OCI-LY3 (cell line): ENCODE results near the gene TSPAN12.

Source experiments
- H2AFZ ChIP-seq: fragments of 200-600, 300-600 bp; shearing (Covaris generic); 2 replicates; pipeline ENCODE4 v1.6.0; 2014; ENCODE audit warnings: antibody characterized with exemption, low read depth, low read length
- H3K27ac ChIP-seq: fragments of 200-600, 300-600 bp; sonication (generic); 2 replicates; pipeline ENCODE4 v1.5.1; 2014; ENCODE audit warnings: mild to moderate bottlenecking, low read length, moderate library complexity, mixed read lengths
- H3K27me3 ChIP-seq: fragments of 200-600, 300-600 bp; sonication (generic); 2 replicates; pipeline ENCODE4 v1.6.1; 2014; ENCODE audit warnings: low read depth, low read length, mixed read lengths
- H3K36me3 ChIP-seq: fragments of 200-600, 300-600 bp; sonication (generic); replicated peaks from 2 replicates; pipeline ENCODE3; 2014; ENCODE audit warnings: low read depth, low read length, mixed read lengths
- H3K4me1 ChIP-seq: fragments of 300-600, 200-600 bp; sonication (generic); 2 replicates; pipeline ENCODE4 v1.6.1; 2014; ENCODE audit warnings: low read length, mixed read lengths
- H3K4me2 ChIP-seq: fragments of 200-600, 300-600 bp; sonication (generic); 2 replicates; pipeline ENCODE4 v1.6.1; 2014; ENCODE audit warnings: low read length, mixed read lengths
- H3K4me3 ChIP-seq: fragments of 300-600, 200-600 bp; sonication (generic); 2 replicates; pipeline ENCODE4 v1.5.1; 2014; ENCODE audit warnings: antibody characterized with exemption, mild to moderate bottlenecking, low read length, moderate library complexity
- H3K79me2 ChIP-seq: fragments of 300-600, 200-600 bp; shearing (Covaris generic); 2 replicates; pipeline ENCODE4 v1.6.1; 2014; ENCODE audit warnings: mild to moderate bottlenecking, low read length, mixed read lengths
- H3K9ac ChIP-seq: fragments of 300-600, 200-600 bp; shearing (Covaris generic); 2 replicates; pipeline ENCODE4 v1.6.0; 2014; ENCODE audit warnings: mild to moderate bottlenecking, low read length, moderate library complexity
- H3K9me3 ChIP-seq: fragments of 200-600, 300-600 bp; shearing (Covaris generic); 2 replicates; pipeline ENCODE4 v1.6.1; 2014; ENCODE audit warnings: low read length, mixed read lengths; ENCODE audit not compliant: insufficient read depth
- H4K20me1 ChIP-seq: fragments of 200-600, 300-600 bp; sonication (generic); 2 replicates; pipeline ENCODE4 v1.6.1; 2016; ENCODE audit warnings: low read length, mixed read lengths; ENCODE audit not compliant: insufficient read depth
- CTCF ChIP-seq: fragments of 200-600, 300-600 bp; sonication (generic); IDR thresholded peaks from 2 replicates; pipeline ENCODE4 v1.5.1; 2014; ENCODE audit warnings: antibody characterized with exemption, low read length, low read depth
- EZH2phosphoT487 ChIP-seq: fragments of 200-600 bp; shearing (Covaris generic); IDR thresholded peaks from 2 replicates; pipeline ENCODE4 v1.6.1; 2018; ENCODE audit warnings: antibody characterized with exemption, mixed run types, low read depth

TSPAN12 gene

DNA sequence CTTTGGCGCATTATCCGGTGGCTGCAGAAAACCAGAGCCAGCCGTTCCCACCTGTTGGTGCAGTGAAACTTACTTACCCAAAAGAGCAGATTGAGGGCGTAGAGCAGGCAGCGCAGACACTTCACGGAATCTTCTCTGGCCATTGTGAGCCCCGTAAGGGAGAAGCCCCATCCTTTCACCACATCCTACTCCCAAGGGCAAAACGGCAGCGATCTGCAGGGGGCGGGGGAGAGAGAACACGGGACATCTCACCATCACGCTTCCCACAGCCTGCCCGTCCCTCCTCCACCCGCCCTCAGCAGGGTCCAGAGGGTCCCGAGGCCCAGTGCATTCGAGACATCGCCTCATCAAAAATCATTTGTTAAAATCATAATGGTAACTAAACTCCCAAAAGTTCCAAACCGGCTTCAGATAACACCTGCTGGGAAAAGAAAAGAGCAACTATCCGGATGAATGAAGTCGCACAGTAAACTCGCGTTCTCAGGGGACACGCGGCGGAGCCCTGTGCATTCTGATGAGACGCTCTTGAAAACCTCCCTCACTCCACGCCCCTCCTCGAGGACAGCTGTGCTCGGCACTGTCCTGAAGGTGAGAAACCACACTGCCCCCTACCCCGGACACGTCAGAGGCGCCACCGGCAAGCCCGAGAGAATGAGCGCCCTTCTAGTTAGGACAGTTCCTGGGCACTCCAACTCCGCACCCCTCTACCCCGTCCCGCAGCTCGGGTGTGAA is 1.2 kb downstream of the TSPAN12 start:
- Histone ChIP-seq H2AFZ (0 out of 2 replicates have a peak overlapping the region, but pooled peaks have one; percentile 49), H3K9ac (0 out of 2 replicates have a peak overlapping the region, but pooled peaks have one; percentile 14), H3K27me3 (peaks cover 16% of the 10 kb centered on the region), H4K20me1 (no peaks in the 10 kb centered on the region), H3K4me1 (peaks cover 3% of the 10 kb centered on the region), H3K4me3 (peak overlapping the region; percentile 81), H3K9me3 (no peaks in the 10 kb centered on the region), H3K79me2 (no peaks in the 10 kb centered on the region), H3K36me3 (no peaks in the 10 kb centered on the region), H3K4me2 (peak overlapping the region; percentile 96), H3K27ac (no peak overlapping the region)
- TF ChIP-seq EZH2phosphoT487 (no peak), CTCF (no peak)

- Histone ChIP-seq H3K79me2 (no peaks in the 10 kb centered on the region), H3K4me3 (peak overlapping the region; percentile 81; the same call in 1 of the 2 replicates), H3K27me3 (peaks cover 16% of the 10 kb centered on the region), H3K36me3 (no peaks in the 10 kb centered on the region), H3K27ac (no peak overlapping the region), H3K9ac (no peak overlapping the region), H3K9me3 (no peaks in the 10 kb centered on the region), H2AFZ (no peak overlapping the region), H4K20me1 (no peaks in the 10 kb centered on the region), H3K4me1 (peaks cover 3% of the 10 kb centered on the region), H3K4me2 (peak overlapping the region; percentile 96)
- TF ChIP-seq EZH2phosphoT487 (no peak), CTCF (no peak)
These were observed 1.7 kb downstream of the TSPAN12 start for GRCh38 chr7:120856198-120856597.

GRCh38 chr7:120852700-120853099 is 5.2 kb downstream of the TSPAN12 start:
- TF ChIP-seq CTCF (no peak), EZH2phosphoT487 (no peak)
- Histone ChIP-seq H3K4me1 (peaks cover 3% of the 10 kb centered on the region), H3K4me2 (no peak overlapping the region), H3K4me3 (no peak overlapping the region), H2AFZ (no peak overlapping the region), H3K27ac (no peak overlapping the region), H4K20me1 (no peaks in the 10 kb centered on the region), H3K9me3 (no peaks in the 10 kb centered on the region), H3K36me3 (no peaks in the 10 kb centered on the region), H3K27me3 (peaks cover 8% of the 10 kb centered on the region), H3K79me2 (no peaks in the 10 kb centered on the region), H3K9ac (no peak overlapping the region)

GRCh38 chr7:120843109-120843508 is 14.8 kb downstream of the TSPAN12 start:
- Histone ChIP-seq H3K27me3 (no peaks in the 10 kb centered on the region), H3K4me2 (no peak overlapping the region)

More at GRCh38 chr7:120843109-120843508, 14.8 kb downstream of the TSPAN12 start:
- no peak overlapping the region for H3K4me3 ChIP-seq
- no peaks in the 10 kb centered on the region for H3K36me3 ChIP-seq
- no peak overlapping the region for H3K9ac ChIP-seq
- no peaks in the 10 kb centered on the region for H3K79me2 ChIP-seq
- no peaks in the 10 kb centered on the region for H4K20me1 ChIP-seq
- no peaks in the 10 kb centered on the region for H3K9me3 ChIP-seq
- no peak overlapping the region for H2AFZ ChIP-seq
- no peak for TF ChIP-seq CTCF
- TF ChIP-seq EZH2phosphoT487, result no peak
- peaks cover 7% of the 10 kb centered on the region for H3K4me1 ChIP-seq
- H3K27ac ChIP-seq, result no peak overlapping the region
